ENCODE measurements around the gene APOL1.
"Not testable (repeated sequence)": the region's sequence is repeated elsewhere in the genome, so short reads cannot be mapped to it uniquely, and the experiment has no call there.

GRCh38 chr22:36255572-36255971 is 2.6 kb downstream of the APOL1 start:
- not testable (repeated sequence) for TF ChIP-seq RELA (CRISPR knock-in tag; IDR thresholded peaks at IDR 0.05); U2AF1 (optimal IDR thresholded peaks at IDR 0.05; ENCODE audit: low read depth, low read length); NFYC (CRISPR knock-in tag; IDR thresholded peaks at IDR 0.05); POLR2A (IDR thresholded peaks at IDR 0.05; ENCODE audit: insufficient read depth in 1 of 2, low read depth in 2 of 2, low read length in 2 of 2); BCL3 (CRISPR knock-in tag; IDR thresholded peaks at IDR 0.05); ZFX (CRISPR knock-in tag; IDR thresholded peaks at IDR 0.05; ENCODE audit: low read depth); EZH2 (conservative IDR thresholded peaks at IDR 0.05; ENCODE audit: low read depth, low read length); ZFP82 (CRISPR knock-in tag; IDR thresholded peaks at IDR 0.05; ENCODE audit: borderline replicate concordance); ZNF317 (CRISPR knock-in tag; IDR thresholded peaks at IDR 0.05)
